Measurements from ENCODE around the gene LMTK3.

Gene LMTK3

GRCh38 chr19:48498595-48499311 is 12.9 kb downstream of the LMTK3 start:
- no peaks in the 10 kb centered on the region for H3K36me3 ChIP-seq (ENCODE audit: control insufficient read depth, insufficient read depth, low read length)
- no peaks in the 10 kb centered on the region; the same call in 1 of the 2 replicates for H3K27me3 ChIP-seq (replicated peaks; ENCODE audit: control insufficient read depth, insufficient read depth, low read length)
- no peak for TF ChIP-seq CTCF (IDR thresholded peaks at IDR 0.05; ENCODE audit: insufficient read depth, low read length, poor library complexity, severe bottlenecking)
- DNase-seq (ENCODE audit: extremely low read depth, insufficient read length): no peak
- no peak overlapping the region for H3K4me3 ChIP-seq (replicated peaks; ENCODE audit: low read depth, low read length)

GRCh38 chr19:48497728-48498594 is 13.7 kb downstream of the LMTK3 start:
- DNase-seq (ENCODE audit: extremely low read depth, insufficient read length): no peak
- Histone ChIP-seq H3K4me3 (replicated peaks; ENCODE audit: low read depth, low read length) (no peak overlapping the region), H3K36me3 (ENCODE audit: control insufficient read depth, insufficient read depth, low read length) (no peaks in the 10 kb centered on the region), H3K27me3 (replicated peaks; ENCODE audit: control insufficient read depth, insufficient read depth, low read length) (no peaks in the 10 kb centered on the region; the same call in 1 of the 2 replicates)
- no peak for TF ChIP-seq CTCF (IDR thresholded peaks at IDR 0.05; ENCODE audit: insufficient read depth, low read length, poor library complexity, severe bottlenecking)

GRCh38 chr19:48496959-48497727 is 14.5 kb downstream of the LMTK3 start:
- no peak for DNase-seq (ENCODE audit: extremely low read depth, insufficient read length)
- Histone ChIP-seq H3K4me3 (replicated peaks; ENCODE audit: low read depth, low read length) (no peak overlapping the region), H3K36me3 (ENCODE audit: control insufficient read depth, insufficient read depth, low read length) (no peaks in the 10 kb centered on the region), H3K27me3 (replicated peaks; ENCODE audit: control insufficient read depth, insufficient read depth, low read length) (no peaks in the 10 kb centered on the region; the same call in 1 of the 2 replicates)
- TF ChIP-seq CTCF (IDR thresholded peaks at IDR 0.05; ENCODE audit: insufficient read depth, low read length, poor library complexity, severe bottlenecking): no peak

- no peak for DNase-seq (ENCODE audit: extremely low read depth, insufficient read length)
- Histone ChIP-seq H3K36me3 (ENCODE audit: control insufficient read depth, insufficient read depth, low read length) (no peaks in the 10 kb centered on the region), H3K27me3 (replicated peaks; ENCODE audit: control insufficient read depth, insufficient read depth, low read length) (no peaks in the 10 kb centered on the region; the same call in 1 of the 2 replicates), H3K4me3 (replicated peaks; ENCODE audit: low read depth, low read length) (no peak overlapping the region)
- TF ChIP-seq CTCF (IDR thresholded peaks at IDR 0.05; ENCODE audit: insufficient read depth, low read length, poor library complexity, severe bottlenecking): no peak
These were observed 16.2 kb downstream of the LMTK3 start for GRCh38 chr19:48495396-48495795.

GRCh38 chr19:48493718-48494401 is 17.8 kb downstream of the LMTK3 start:
- no peak for TF ChIP-seq CTCF (IDR thresholded peaks at IDR 0.05; ENCODE audit: insufficient read depth, low read length, poor library complexity, severe bottlenecking)
- peak overlapping the region; percentile 53 for H3K4me3 ChIP-seq (replicated peaks; ENCODE audit: low read depth, low read length)
- no peak for DNase-seq (ENCODE audit: extremely low read depth, insufficient read length)
- H3K36me3 ChIP-seq (ENCODE audit: control insufficient read depth, insufficient read depth, low read length): no peaks in the 10 kb centered on the region
- no peaks in the 10 kb centered on the region; the same call in 1 of the 2 replicates for H3K27me3 ChIP-seq (replicated peaks; ENCODE audit: control insufficient read depth, insufficient read depth, low read length)
